GM23248 (cell line): ENCODE results near the gene CEACAM1.

ENCODE experiments used
- EZH2 ChIP-seq: fragments of 200-600 bp; sonication (generic); IDR thresholded peaks from 2 replicates; pipeline ENCODE4 v1.6.1; 2018; ENCODE audit warnings: antibody characterized with exemption, mild to moderate bottlenecking; ENCODE audit not compliant: insufficient read depth, poor library complexity, severe bottlenecking
- EZH2phosphoT487 ChIP-seq: fragments of 200-600 bp; sonication (generic); IDR thresholded peaks from 2 replicates; pipeline ENCODE4 v1.6.1; 2018; ENCODE audit warnings: antibody characterized with exemption, moderate library complexity, mild to moderate bottlenecking, low read depth; ENCODE audit not compliant: insufficient read depth

GRCh38 chr19:42511340-42511739 is 16.9 kb downstream of the CEACAM1 start:
- no peak for TF ChIP-seq EZH2
- TF ChIP-seq EZH2phosphoT487, result no peak
